A673 (cell line): ENCODE results near the gene NAALADL2. TPM values are rescaled to one million over a fixed set of nuclear protein-coding genes. Genes with fewer than 3 reads are reported as not detected.

ENCODE experiments used
- BruUV-seq: library from RNA; stranded (reverse); fragments of 400-500 nt; replicated peaks from 2 replicates; lab custom pipeline; 2021; lab: Mats Ljungman, UMichigan
- CTCF ChIA-PET: fragments of 300-600 bp; sonication (Branson Sonifier 250); formaldehyde crosslinking; loops from one replicate; lab custom pipeline; 2022; ENCODE audit warnings: antibody characterized with exemption; lab: Charles Lee
- POLR2A ChIA-PET: fragments of 300-600 bp; sonication (Branson Sonifier 250); formaldehyde crosslinking; loops from one replicate; lab custom pipeline; 2022; ENCODE audit warnings: antibody characterized with exemption; ENCODE audit not compliant: low non-redundant PET; lab: Charles Lee
- DNase-seq: peaks from one replicate; pipeline ENCODE4 v3.0.0-alpha.2; 2015; ENCODE audit warnings: low spot score
- H3K27ac ChIP-seq: fragments of 200-600 bp; sonication (generic); 2 replicates; pipeline ENCODE4 v1.5.1; 2016; ENCODE audit warnings: mixed run types, low read depth, mild to moderate bottlenecking, mixed read lengths, antibody characterized with exemption, low read length; ENCODE audit not compliant: poor library complexity, severe bottlenecking
- H3K27me3 ChIP-seq: fragments of 200-600 bp; sonication (generic); replicated peaks from 2 replicates; pipeline ENCODE4 v1.6.1; 2017; ENCODE audit warnings: mixed run types, low read depth, mild to moderate bottlenecking, mixed read lengths, antibody characterized with exemption, low read length; ENCODE audit not compliant: insufficient read depth, poor library complexity
- H3K36me3 ChIP-seq: fragments of 200-600 bp; sonication (generic); 2 replicates; pipeline ENCODE4 v1.6.1; 2016; ENCODE audit warnings: mixed run types, mild to moderate bottlenecking, mixed read lengths, antibody characterized with exemption, low read length; ENCODE audit not compliant: insufficient read depth, poor library complexity, severe bottlenecking
- H3K4me1 ChIP-seq: fragments of 200-600 bp; sonication (generic); 2 replicates; pipeline ENCODE4 v1.6.1; 2017; ENCODE audit warnings: mixed run types, mild to moderate bottlenecking, mixed read lengths, antibody characterized with exemption, low read length; ENCODE audit not compliant: insufficient read depth, poor library complexity, severe bottlenecking
- H3K4me3 ChIP-seq: fragments of 200-600 bp; sonication (generic); 2 replicates; pipeline ENCODE4 v1.5.1; 2016; ENCODE audit warnings: low read depth, mixed run types, mild to moderate bottlenecking, mixed read lengths, low read length; ENCODE audit not compliant: poor library complexity, severe bottlenecking
- H3K9me3 ChIP-seq: fragments of 200-600 bp; sonication (generic); 2 replicates; pipeline ENCODE4 v1.6.1; 2016; ENCODE audit warnings: mixed run types, low read depth, mild to moderate bottlenecking, mixed read lengths, antibody characterized with exemption, low read length; ENCODE audit not compliant: poor library complexity, severe bottlenecking
- CTCF ChIP-seq: fragments of 300-800, 200-600 bp; sonication (generic); conservative IDR thresholded peaks from 2 replicates; pipeline ENCODE4 v1.5.1; 2017; ENCODE audit warnings: low read depth, mild to moderate bottlenecking, antibody characterized with exemption, low read length, moderate library complexity, mixed read lengths
- EZH2 ChIP-seq: fragments of 200-600 bp; sonication (generic); IDR thresholded peaks from 2 replicates; pipeline ENCODE4 v1.6.1; 2017; ENCODE audit warnings: borderline replicate concordance, low read depth, mild to moderate bottlenecking, mixed read lengths, antibody characterized with exemption, low read length; ENCODE audit not compliant: poor library complexity, severe bottlenecking
- intact Hi-C: fragments of 100-400 bp; cut with micrococcal nuclease; formaldehyde crosslinking; loops from one replicate; pipeline ENCODE4 v1.10.0; 2022; ENCODE audit not compliant: unreplicated experiment
- total RNA-seq: library from RNA; stranded (reverse); gene quantifications from 2 replicates; pipeline ENCODE4 v1.2.3, GENCODE V29; 2021

NAALADL2 gene
- total RNA-seq, 1 experiment from 2014 or later, result 0.64 TPM

GRCh38 chr3:175749981-175750380 is 890.8 kb downstream of the NAALADL2 start:
- CTCF ChIA-PET, result no interaction called here

DNA sequence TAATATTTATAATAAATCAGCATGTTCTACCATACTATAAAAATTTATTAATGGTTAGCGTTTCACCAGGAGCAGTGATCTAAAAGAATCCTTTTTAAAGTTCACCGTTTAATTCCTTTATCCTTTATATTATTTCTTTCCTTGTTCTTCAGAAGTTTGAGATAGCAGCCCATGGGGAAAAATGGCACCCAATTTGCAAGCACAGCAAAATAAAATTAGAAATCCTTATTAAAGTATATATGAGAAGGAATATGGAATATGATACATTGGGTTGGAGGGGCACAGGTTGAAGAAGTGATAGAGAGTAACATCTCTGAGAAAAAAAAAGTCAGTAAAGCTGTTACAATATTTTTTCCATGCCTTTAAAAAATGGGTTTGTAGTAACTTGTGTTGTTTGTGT is 892.0 kb downstream of the NAALADL2 start:
- no peak for TF ChIP-seq CTCF
- TF ChIP-seq EZH2, result no peak
- POLR2A ChIA-PET, result no interaction called here
- Histone ChIP-seq H3K27ac (no peak overlapping the region), H3K36me3 (no peaks in the 10 kb centered on the region), H3K9me3 (no peaks in the 10 kb centered on the region), H3K4me3 (no peak overlapping the region), H3K27me3 (no peaks in the 10 kb centered on the region), H3K4me1 (no peaks in the 10 kb centered on the region)
- no peak for DNase-seq
- CTCF ChIA-PET, result no interaction called here
- intact Hi-C loops, result no loop called here
- BruUV-seq, result no TSS peak

More at GRCh38 chr3:175749981-175750380, 890.8 kb downstream of the NAALADL2 start:
- POLR2A ChIA-PET, result no interaction called here
- no peaks in the 10 kb centered on the region for H3K4me1 ChIP-seq
- H3K36me3 ChIP-seq, result no peaks in the 10 kb centered on the region
- no peak overlapping the region for H3K27ac ChIP-seq
- intact Hi-C loops, result no loop called here
- no peak for TF ChIP-seq EZH2
- TF ChIP-seq CTCF, result no peak
- H3K4me3 ChIP-seq, result no peak overlapping the region
- no TSS peak for BruUV-seq
- no peaks in the 10 kb centered on the region for H3K27me3 ChIP-seq
- H3K9me3 ChIP-seq, result no peaks in the 10 kb centered on the region
- DNase-seq, result no peak

GRCh38 chr3:175763948-175764347 is 904.8 kb downstream of the NAALADL2 start:
- TF ChIP-seq CTCF (no peak), EZH2 (no peak)
- no peaks in the 10 kb centered on the region for H3K36me3 ChIP-seq
- no peak for DNase-seq
- H3K27me3 ChIP-seq, result no peaks in the 10 kb centered on the region
- H3K4me3 ChIP-seq, result no peak overlapping the region
- H3K27ac ChIP-seq, result no peak overlapping the region
- intact Hi-C loops, result no loop called here
- no peaks in the 10 kb centered on the region for H3K4me1 ChIP-seq
- POLR2A ChIA-PET, result no interaction called here
- CTCF ChIA-PET, result no interaction called here
- H3K9me3 ChIP-seq, result no peaks in the 10 kb centered on the region
- BruUV-seq, result no TSS peak
